ENCODE results near the gene GABARAPL1.

GABARAPL1 gene

GRCh38 chr12:10226086-10226485 is 13.4 kb downstream of the GABARAPL1 start:
- intact Hi-C loops (cut with DNase I) = no loop called here
- DNase-seq = no peak

- intact Hi-C loops (cut with DNase I) = no loop called here
- no peak for DNase-seq
These were observed 14.1 kb downstream of the GABARAPL1 start for GRCh38 chr12:10226731-10227130.

- intact Hi-C loops (cut with DNase I) = no loop called here
- no peak for DNase-seq
These were observed 15.0 kb downstream of the GABARAPL1 start for GRCh38 chr12:10227648-10228047.

GRCh38 chr12:10234562-10234961 is 21.9 kb downstream of the GABARAPL1 start:
- no peak for DNase-seq
- intact Hi-C loops (cut with DNase I) = no loop called here

- DNase-seq = peak in 5 of 10 donors; percentile 38 to 88 (median 51)
- intact Hi-C loops (cut with DNase I) = loop anchor here (2.0 to 5.0 kb wide), 3 partner anchors 91 to 516 kb away; no protein-coding TSS in a partner anchor
These were observed 23.3 kb downstream of the GABARAPL1 start for GRCh38 chr12:10235761-10236631.

GRCh38 chr12:10236720-10237119 is 24.0 kb downstream of the GABARAPL1 start:
- DNase-seq = no peak
- intact Hi-C loops (cut with DNase I) = loop anchor here (2.0 to 5.0 kb wide), 3 partner anchors 91 to 516 kb away; no protein-coding TSS in a partner anchor

- intact Hi-C loops (cut with DNase I) = loop anchor here (5.0 kb wide), 2 partner anchors 89 to 514 kb away; no protein-coding TSS in a partner anchor
- DNase-seq = no peak
These were observed 25.8 kb downstream of the GABARAPL1 start for GRCh38 chr12:10238526-10238925.

- DNase-seq = no peak
- intact Hi-C loops (cut with DNase I) = no loop called here
These were observed 28.6 kb downstream of the GABARAPL1 start for GRCh38 chr12:10241290-10241689.

- no peak for DNase-seq
- intact Hi-C loops (cut with DNase I) = no loop called here
These were observed 29.1 kb downstream of the GABARAPL1 start for GRCh38 chr12:10241727-10242126.

- intact Hi-C loops (cut with DNase I) = no loop called here
These were observed 29.9 kb downstream of the GABARAPL1 start for GRCh38 chr12:10242539-10242938.

GRCh38 chr12:10243818-10244520 is 31.3 kb downstream of the GABARAPL1 start:
- intact Hi-C loops (cut with DNase I) = loop anchor here (1.0 kb wide), 1 partner anchor 314 kb away; no protein-coding TSS in a partner anchor
- DNase-seq = no peak

More at GRCh38 chr12:10242539-10242938, 29.9 kb downstream of the GABARAPL1 start:
- no peak for DNase-seq

GRCh38 chr12:10247436-10248058 is 34.9 kb downstream of the GABARAPL1 start:
- intact Hi-C loops (cut with DNase I) = no loop called here
- no peak for DNase-seq

GRCh38 chr12:10249690-10250455 is 37.2 kb downstream of the GABARAPL1 start:
- no peak for DNase-seq
- intact Hi-C loops (cut with DNase I) = no loop called here

- DNase-seq = no peak
- intact Hi-C loops (cut with DNase I) = no loop called here
These were observed 39.0 kb downstream of the GABARAPL1 start for GRCh38 chr12:10251669-10252068.

- no peak for DNase-seq
These were observed 39.5 kb downstream of the GABARAPL1 start for GRCh38 chr12:10252201-10252600.

GRCh38 chr12:10256064-10256463 is 43.4 kb downstream of the GABARAPL1 start:
- no peak for DNase-seq
- intact Hi-C loops (cut with DNase I) = no loop called here

More at GRCh38 chr12:10252201-10252600, 39.5 kb downstream of the GABARAPL1 start:
- intact Hi-C loops (cut with DNase I) = no loop called here

GRCh38 chr12:10260927-10261326 is 48.2 kb downstream of the GABARAPL1 start:
- intact Hi-C loops (cut with DNase I) = no loop called here
- DNase-seq = no peak

GRCh38 chr12:10268037-10268436 is 55.4 kb downstream of the GABARAPL1 start:
- DNase-seq = no peak
- intact Hi-C loops (cut with DNase I) = no loop called here

GRCh38 chr12:10272467-10272866 is 59.8 kb downstream of the GABARAPL1 start:
- intact Hi-C loops (cut with DNase I) = no loop called here
- DNase-seq = no peak

All from posterior cingulate gyrus (tissue), 11 donors.